H1 (cell line): Measurements from ENCODE around the gene CREBL2. TPM values are rescaled to one million over a fixed set of nuclear protein-coding genes. Genes with fewer than 3 reads are reported as not detected.

Experiments used
- CTCF ChIA-PET: fragments of 300-600 bp; sonication (Branson Sonifier 250); formaldehyde crosslinking; loops from one replicate; lab custom pipeline; 2021; ENCODE audit not compliant: partially characterized antibody; lab: Charles Lee
- POLR2A ChIA-PET: fragments of 300-600 bp; sonication (Branson Sonifier 250); formaldehyde crosslinking; loops from one replicate; lab custom pipeline; 2021; ENCODE audit warnings: inconsistent platforms; ENCODE audit not compliant: partially characterized antibody; lab: Charles Lee
- DNase-seq, 2 experiments: peaks; one replicate each; pipeline versions ENCODE4 v3.0.0 to v3.0.0-alpha.2; 2010 to 2022; ENCODE audit warnings: low spot score in 2 of 2, low read depth in 1 of 2, mixed read lengths in 1 of 2
- FAIRE-seq: peaks from 2 replicates; lab custom pipeline; 2011; peaks lifted over from hg19 to GRCh38; lab: Jason Lieb, UNC
- H2AFZ ChIP-seq: 2 replicates; pipeline ENCODE4 v1.8.1; 2012; ENCODE audit warnings: low read length, inconsistent platforms
- H2AK5ac ChIP-seq: 2 replicates; pipeline ENCODE4 v1.6.1; 2013; ENCODE audit warnings: low read depth, low read length
- H2BK120ac ChIP-seq: replicated peaks from 2 replicates; pipeline ENCODE3; 2013; ENCODE audit warnings: low read depth, low read length, inconsistent platforms
- H2BK12ac ChIP-seq: 2 replicates; pipeline ENCODE4 v1.6.1; 2013; ENCODE audit warnings: low read depth, low read length
- H2BK15ac ChIP-seq: 2 replicates; pipeline ENCODE4 v1.6.1; 2013; ENCODE audit warnings: low read length
- H2BK20ac ChIP-seq: 2 replicates; pipeline ENCODE4 v1.6.1; 2013; ENCODE audit warnings: low read length
- H2BK5ac ChIP-seq: 2 replicates; pipeline ENCODE4 v1.6.1; 2013; ENCODE audit warnings: low read depth, low read length
- H3K14ac ChIP-seq: 2 replicates; pipeline ENCODE4 v1.6.1; 2013; ENCODE audit warnings: inconsistent platforms; ENCODE audit not compliant: insufficient read length
- H3K18ac ChIP-seq: 2 replicates; pipeline ENCODE4 v1.6.1; 2013; ENCODE audit warnings: low read length; ENCODE audit errors: extremely low read depth
- H3K23ac ChIP-seq: 2 replicates; pipeline ENCODE4 v1.6.1; 2013; ENCODE audit warnings: inconsistent platforms; ENCODE audit not compliant: insufficient read length
- H3K23me2 ChIP-seq: 2 replicates; pipeline ENCODE4 v1.6.1; 2013; ENCODE audit warnings: low read depth, low read length
- H3K27ac ChIP-seq: 2 replicates; pipeline ENCODE4 v1.6.1; 2011; ENCODE audit warnings: low read depth, low read length, inconsistent platforms
- H3K27me3 ChIP-seq, 4 experiments: replicated peaks in 1 of 4; 1 replicate in 1 of 4; 2 replicates in 3 of 4; pipeline versions ENCODE4 v1.6.1 to v1.8.1; 2011 to 2013; ENCODE audit warnings: low read length in 3 of 4, mild to moderate bottlenecking in 3 of 4, inconsistent platforms in 2 of 4, mixed read lengths in 2 of 4, moderate library complexity in 1 of 4; ENCODE audit not compliant: control insufficient read depth in 3 of 4, insufficient read depth in 3 of 4; ENCODE audit errors: extremely low read depth in 1 of 4
- H3K36me3 ChIP-seq, 4 experiments: 2 replicates each; pipeline versions ENCODE4 v1.6.1 to v1.8.1; 2011 to 2013; ENCODE audit warnings: mild to moderate bottlenecking in 4 of 4, low read length in 3 of 4, moderate library complexity in 2 of 4, control low read depth in 1 of 4, inconsistent platforms in 1 of 4; ENCODE audit not compliant: insufficient read depth in 4 of 4, control insufficient read depth in 2 of 4
- H3K4ac ChIP-seq: replicated peaks from 2 replicates; pipeline ENCODE3; 2013; ENCODE audit warnings: low read length, low read depth, mixed read lengths, inconsistent platforms; ENCODE audit not compliant: insufficient read length
- H3K4me1 ChIP-seq, 4 experiments: replicated peaks in 1 of 4; 1 replicate in 1 of 4; 2 replicates in 3 of 4; pipeline versions ENCODE4 v1.6.1 to v1.8.1; 2011 to 2013; ENCODE audit warnings: low read length in 3 of 4, inconsistent platforms in 2 of 4, mixed read lengths in 1 of 4; ENCODE audit not compliant: insufficient read depth in 4 of 4, control insufficient read depth in 3 of 4
- H3K4me2 ChIP-seq, 2 experiments: 2 replicates each; pipeline versions ENCODE4 v1.6.1 to v1.8.1; 2011 to 2013; ENCODE audit warnings: low read depth in 2 of 2, low read length in 2 of 2, control low read depth in 1 of 2, inconsistent platforms in 1 of 2, mild to moderate bottlenecking in 1 of 2; ENCODE audit not compliant: insufficient read depth in 1 of 2
- H3K4me3 ChIP-seq, 4 experiments: fragments of 200-600, 300-600 bp in 1 of 4; sonication (generic), shearing (Covaris generic), sonication (Bioruptor Twin) in 1 of 4; 2 replicates each; pipeline versions ENCODE4 v1.5.1 to v1.8.1; 2011 to 2016; ENCODE audit warnings: low read length in 4 of 4, low read depth in 3 of 4, control low read depth in 2 of 4, inconsistent platforms in 2 of 4, mild to moderate bottlenecking in 2 of 4, mixed read lengths in 1 of 4, moderate library complexity in 1 of 4; ENCODE audit not compliant: insufficient read depth in 2 of 4; ENCODE audit errors: extremely low read depth in 1 of 4
- H3K56ac ChIP-seq: replicated peaks from 2 replicates; pipeline ENCODE3; 2013; ENCODE audit warnings: low read depth, mild to moderate bottlenecking, mixed read lengths, low read length, inconsistent platforms; ENCODE audit not compliant: insufficient read length
- H3K79me1 ChIP-seq: 2 replicates; pipeline ENCODE4 v1.6.1; 2013; ENCODE audit warnings: low read depth, low read length, control low read depth
- H3K79me2 ChIP-seq, 2 experiments: 2 replicates each; pipeline versions ENCODE4 v1.6.1 to v1.8.1; 2012 to 2013; ENCODE audit warnings: low read length in 2 of 2, mild to moderate bottlenecking in 2 of 2, inconsistent platforms in 1 of 2; ENCODE audit not compliant: insufficient read depth in 2 of 2, control insufficient read depth in 1 of 2
- H3K9ac ChIP-seq, 4 experiments: replicated peaks in 1 of 4; 1 replicate in 1 of 4; 2 replicates in 3 of 4; pipeline versions ENCODE4 v1.6.1 to v1.8.1; 2011 to 2013; ENCODE audit warnings: low read depth in 3 of 4, low read length in 3 of 4, control low read depth in 2 of 4, mild to moderate bottlenecking in 2 of 4, moderate library complexity in 2 of 4, inconsistent platforms in 1 of 4; ENCODE audit errors: extremely low read depth in 1 of 4
- H3K9me3 ChIP-seq, 2 experiments: 2 replicates each; pipeline versions ENCODE4 v1.6.1 to v1.8.1; 2012 to 2013; ENCODE audit warnings: mild to moderate bottlenecking in 2 of 2, moderate library complexity in 2 of 2, control low read depth in 1 of 2, inconsistent platforms in 1 of 2, low read depth in 1 of 2, low read length in 1 of 2, mixed read lengths in 1 of 2; ENCODE audit not compliant: insufficient read depth in 2 of 2
- H4K20me1 ChIP-seq, 2 experiments: replicated peaks in 1 of 2; 2 replicates each; pipeline versions ENCODE3 to v1.8.1; 2011 to 2013; ENCODE audit warnings: inconsistent platforms in 2 of 2, low read length in 2 of 2, mild to moderate bottlenecking in 1 of 2; ENCODE audit not compliant: insufficient read depth in 2 of 2, control insufficient read depth in 1 of 2
- H4K5ac ChIP-seq: 2 replicates; pipeline ENCODE4 v1.6.1; 2013; ENCODE audit warnings: low read length, low read depth, mixed read lengths, inconsistent platforms; ENCODE audit not compliant: insufficient read length
- H4K8ac ChIP-seq: 2 replicates; pipeline ENCODE4 v1.8.0; 2013; ENCODE audit warnings: mild to moderate bottlenecking, moderate library complexity, low read length, inconsistent platforms; ENCODE audit not compliant: insufficient read depth; ENCODE audit errors: extremely low read depth
- H4K91ac ChIP-seq: replicated peaks from 2 replicates; pipeline ENCODE3; 2013; ENCODE audit warnings: low read length, mixed read lengths, inconsistent platforms; ENCODE audit not compliant: insufficient read length
- EZH2 ChIP-seq: fragments of 200-600 bp; sonication (generic); IDR thresholded peaks from 2 replicates; pipeline ENCODE4 v1.7.1; 2012; ENCODE audit warnings: low read depth, mild to moderate bottlenecking, moderate library complexity, low read length, inconsistent platforms; ENCODE audit not compliant: severe bottlenecking
- GTF2F1 ChIP-seq: IDR thresholded peaks from 2 replicates; pipeline ENCODE4 v1.6.1; 2012; ENCODE audit warnings: low read depth, low read length, improper control_type of control experiment, borderline replicate concordance
- KDM1A ChIP-seq: fragments of 200-600, 300-600 bp; sonication (generic); IDR thresholded peaks from 2 replicates; pipeline ENCODE4 v1.7.1; 2016; ENCODE audit warnings: mild to moderate bottlenecking, low read length, borderline replicate concordance
- KDM4A ChIP-seq: IDR thresholded peaks from one replicate; pipeline ENCODE4 v1.7.1; 2012; ENCODE audit warnings: low read depth, mild to moderate bottlenecking, moderate library complexity, low read length, inconsistent platforms; ENCODE audit not compliant: severe bottlenecking
- PHF8 ChIP-seq: fragments of 200-600 bp; sonication (generic); conservative IDR thresholded peaks from 2 replicates; pipeline ENCODE4 v1.7.1; 2012; ENCODE audit warnings: low read depth, mild to moderate bottlenecking, inconsistent platforms, low read length, moderate library complexity
- RAD21 ChIP-seq, 2 experiments: IDR thresholded peaks in 1 of 2; conservative IDR thresholded peaks in 1 of 2; 2 replicates each; pipeline ENCODE4 v1.6.1; 2011; ENCODE audit warnings: low read depth in 2 of 2, low read length in 2 of 2, improper control_type of control experiment in 1 of 2, inconsistent platforms in 1 of 2, mild to moderate bottlenecking in 1 of 2, moderate library complexity in 1 of 2
- RXRA ChIP-seq: IDR thresholded peaks from 2 replicates; pipeline ENCODE4 v1.6.1; 2011; ENCODE audit warnings: low read depth, mild to moderate bottlenecking, low read length, moderate library complexity; ENCODE audit not compliant: insufficient read depth
- SAP30 ChIP-seq: fragments of 300-600 bp; sonication (generic); IDR thresholded peaks from 2 replicates; pipeline ENCODE4 v1.7.1; 2012; ENCODE audit warnings: low read length, moderate library complexity, mild to moderate bottlenecking, inconsistent platforms; ENCODE audit not compliant: insufficient read depth, insufficient replicate concordance
- SP1 ChIP-seq: IDR thresholded peaks from 2 replicates; pipeline ENCODE4 v1.6.1; 2011; ENCODE audit warnings: low read depth, low read length
- SP2 ChIP-seq: IDR thresholded peaks from 2 replicates; pipeline ENCODE4 v1.6.1; 2012; ENCODE audit warnings: mild to moderate bottlenecking, low read length, inconsistent platforms
- TAF1 ChIP-seq: IDR thresholded peaks from 2 replicates; pipeline ENCODE4 v1.6.1; 2011; ENCODE audit warnings: mild to moderate bottlenecking, low read depth, low read length
- TEAD4 ChIP-seq: IDR thresholded peaks from 2 replicates; pipeline ENCODE4 v1.6.1; 2012; ENCODE audit warnings: low read depth, low read length, inconsistent platforms, mixed read lengths
- YY1 ChIP-seq: IDR thresholded peaks from 2 replicates; pipeline ENCODE4 v1.6.1; 2011; ENCODE audit warnings: low read depth, mild to moderate bottlenecking, low read length
- polyA plus RNA-seq, 7 experiments: library from polyadenylated mRNA; depleted of rRNA in 3 of 7; stranded (reverse) in 5 of 7; unstranded in 2 of 7; fragments of >200 nt in 5 of 7; fragments of 200-250 nt in 2 of 7; gene quantifications; 1 replicate in 5 of 7; 2 replicates in 1 of 7; 4 replicates in 1 of 7; pipeline versions ENCODE4 v1.2.1 to v1.2.3, GENCODE V29; 2011 to 2013; ENCODE audit warnings: missing spikeins in 2 of 7, mixed read lengths in 2 of 7
- total RNA-seq: library from RNA; stranded (reverse); fragmentation: NEBNext Ultra II Directional; extraction: Animal tissue kit (Norgen Biotek cat#: 25700); gene quantifications from 2 replicates; pipeline ENCODE4 v1.2.1, GENCODE V29; 2021

CREBL2 gene
- total and polyA plus RNA-seq, 2 of the 8 experiments (the other 6 are each of a cell fraction or from before 2014, with no cell fraction given) = 9.8 to 18.3 TPM

GRCh38 chr12:12653922-12654321, 42.2 kb downstream of the CREBL2 start:
- no peaks in the 10 kb centered on the region for H3K79me2 ChIP-seq
- no peak overlapping the region for H3K23ac ChIP-seq
- no peak overlapping the region for H3K4me2 ChIP-seq
- no peak overlapping the region for H2BK20ac ChIP-seq
- peaks cover 0 to 8% (median 1%) of the 10 kb centered on the region in 4 experiments; a peak in 2 of 8 replicates for H3K36me3 ChIP-seq
- no peak overlapping the region for H3K27ac ChIP-seq
- no peak overlapping the region for H2BK5ac ChIP-seq
- no peaks in the 10 kb centered on the region for H3K79me1 ChIP-seq
- FAIRE-seq = no peak
- ChIA-PET CTCF (interaction anchor here (0.9 to 4.4 kb wide), 8 partner anchors 8 to 277 kb away, joined by 3 to 31 read pairs (median 5); no protein-coding TSS in a partner anchor), POLR2A (interaction anchor here (0.7 to 1.0 kb wide), 4 partner anchors 18 to 264 kb away, joined by 3 read pairs; no protein-coding TSS in a partner anchor)
- H3K18ac ChIP-seq = no peak overlapping the region
- H2BK15ac ChIP-seq = peak overlapping the region; percentile 76; the same call in 1 of the 2 replicates
- H3K23me2 ChIP-seq = no peaks in the 10 kb centered on the region
- H4K5ac ChIP-seq = no peak overlapping the region
- H3K4me3 ChIP-seq = no peak overlapping the region
- no peak overlapping the region for H3K56ac ChIP-seq
- H2BK120ac ChIP-seq = peak overlapping the region; percentile 10
- H2AFZ ChIP-seq = no peak overlapping the region
- H4K91ac ChIP-seq = no peak overlapping the region
- no peak overlapping the region for H3K9ac ChIP-seq
- no peak overlapping the region for H4K8ac ChIP-seq
- no peaks in the 10 kb centered on the region for H3K27me3 ChIP-seq
- DNase-seq = no peak
- peaks cover 8 to 16% of the 10 kb centered on the region in 2 experiments; a peak in 3 of 4 replicates for H3K9me3 ChIP-seq
- H3K4me1 ChIP-seq = peaks cover 2 to 9% (median 5%) of the 10 kb centered on the region in 4 experiments
- no peak overlapping the region for H2BK12ac ChIP-seq
- H4K20me1 ChIP-seq = no peaks in the 10 kb centered on the region
- TF ChIP-seq KDM4A = no peak
- TF ChIP-seq KDM1A = no peak
- no peak for TF ChIP-seq RXRA
- TF ChIP-seq SP2 = no peak
- TF ChIP-seq TAF1 = no peak
- no peak for TF ChIP-seq SAP30
- TF ChIP-seq SP1 = no peak
- TF ChIP-seq TEAD4 = no peak
- no peak for TF ChIP-seq YY1
- TF ChIP-seq RAD21 (IDR thresholded peaks at IDR 0.05 in 1 of 2, conservative IDR thresholded peaks at IDR 0.05 in 1 of 2; ENCODE audit: low read depth in 2 of 2, low read length in 2 of 2) = no peak
- TF ChIP-seq EZH2 = no peak
- TF ChIP-seq PHF8 = no peak
- no peak for TF ChIP-seq GTF2F1
- no peak overlapping the region; the same call in 1 of the 2 replicates for H2AK5ac ChIP-seq
- H3K4ac ChIP-seq = no peak overlapping the region
- no peak overlapping the region for H3K14ac ChIP-seq
